ENCODE measurements around the gene PEX26.
"Not testable (repeated sequence)": the region's sequence is repeated elsewhere in the genome, so short reads cannot be mapped to it uniquely, and the experiment has no call there.

The PEX26 gene

DNA sequence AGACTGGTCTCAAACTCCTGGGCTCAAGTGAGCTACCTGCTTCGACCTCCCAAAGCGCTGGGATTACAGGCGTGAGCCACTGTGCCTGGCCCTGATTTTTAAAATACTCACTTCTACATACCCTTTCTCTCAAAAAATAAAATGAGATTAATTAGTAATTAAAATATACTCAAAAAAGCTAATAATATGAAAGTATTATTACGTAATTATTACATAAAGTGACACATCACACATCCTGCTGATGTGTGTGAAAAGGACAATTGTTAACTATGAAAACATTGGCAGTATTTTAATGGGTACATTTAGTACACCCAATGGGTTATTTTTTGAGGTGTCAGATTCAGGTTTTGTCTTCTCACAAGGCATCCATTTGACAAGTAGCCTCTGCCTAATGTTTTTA, 32.0 kb upstream of the PEX26 start:
- H3K4me1 Mint-ChIP-seq = no peaks in the 10 kb centered on the region
- no peak overlapping the region for H3K27ac Mint-ChIP-seq (ENCODE audit: low read depth)
- H3K4me3 Mint-ChIP-seq = no peak overlapping the region
- no peak for ATAC-seq (replicated peaks; ENCODE audit: extremely low read depth, poor library complexity, severe bottlenecking)
- no peak for DNase-seq (ENCODE audit: low spot score in 2 of 2)
- H3K9me3 Mint-ChIP-seq = no peaks in the 10 kb centered on the region
- H3K36me3 Mint-ChIP-seq (ENCODE audit: insufficient read depth) = no peaks in the 10 kb centered on the region
- peaks cover 14% of the 10 kb centered on the region for H3K27me3 Mint-ChIP-seq

- ATAC-seq (replicated peaks; ENCODE audit: extremely low read depth, poor library complexity, severe bottlenecking) = no peak
Observed at GRCh38 chr22:18048041-18048440, 29.7 kb upstream of the PEX26 start.

GRCh38 chr22:18048441-18048898, 29.3 kb upstream of the PEX26 start:
- ATAC-seq (replicated peaks; ENCODE audit: extremely low read depth, poor library complexity, severe bottlenecking) = no peak
- no peaks in the 10 kb centered on the region for H3K36me3 Mint-ChIP-seq (ENCODE audit: insufficient read depth)
- H3K27ac Mint-ChIP-seq (ENCODE audit: low read depth) = no peak overlapping the region
- no peaks in the 10 kb centered on the region for H3K4me1 Mint-ChIP-seq
- no peaks in the 10 kb centered on the region for H3K9me3 Mint-ChIP-seq
- peaks cover 14% of the 10 kb centered on the region for H3K27me3 Mint-ChIP-seq
- DNase-seq (ENCODE audit: low spot score in 2 of 2) = no peak
- no peak overlapping the region for H3K4me3 Mint-ChIP-seq

More at GRCh38 chr22:18048041-18048440, 29.7 kb upstream of the PEX26 start:
- DNase-seq (ENCODE audit: low spot score in 2 of 2) = no peak
- Mint-ChIP-seq H3K36me3 (ENCODE audit: insufficient read depth) (no peaks in the 10 kb centered on the region), H3K27ac (ENCODE audit: low read depth) (no peak overlapping the region), H3K9me3 (no peaks in the 10 kb centered on the region), H3K4me1 (no peaks in the 10 kb centered on the region), H3K4me3 (no peak overlapping the region), H3K27me3 (peaks cover 14% of the 10 kb centered on the region)

GRCh38 chr22:18050065-18050464, 27.7 kb upstream of the PEX26 start:
- Mint-ChIP-seq H3K27me3 (peaks cover 14% of the 10 kb centered on the region), H3K27ac (ENCODE audit: low read depth) (no peak overlapping the region), H3K36me3 (ENCODE audit: insufficient read depth) (no peaks in the 10 kb centered on the region), H3K9me3 (no peaks in the 10 kb centered on the region), H3K4me1 (no peaks in the 10 kb centered on the region), H3K4me3 (no peak overlapping the region)
- ATAC-seq (replicated peaks; ENCODE audit: extremely low read depth, poor library complexity, severe bottlenecking) (no peak), DNase-seq (ENCODE audit: low spot score in 2 of 2) (no peak)

DNA sequence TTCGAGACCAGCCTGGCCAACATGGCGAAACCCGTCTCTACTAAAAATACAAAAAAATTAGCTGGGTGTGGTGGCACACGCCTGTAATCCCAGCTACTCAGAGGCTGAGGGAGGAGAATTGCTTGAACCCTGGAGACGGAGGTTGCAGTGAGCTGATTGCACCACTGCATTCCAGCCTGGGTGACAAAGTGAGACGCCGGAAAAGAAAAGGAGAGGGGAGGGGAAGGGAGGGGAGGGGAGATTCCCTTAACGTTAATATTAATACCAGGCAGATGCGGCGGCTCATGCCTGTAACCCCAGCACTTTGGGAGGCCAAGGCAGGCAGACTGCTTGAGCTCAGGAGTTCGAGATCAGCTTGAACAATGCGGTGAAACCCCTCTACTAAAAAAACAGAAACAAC, 26.7 kb upstream of the PEX26 start:
- peaks cover 14% of the 10 kb centered on the region for H3K27me3 Mint-ChIP-seq
- not testable (repeated sequence) for H3K4me3 Mint-ChIP-seq; DNase-seq (ENCODE audit: low spot score in 2 of 2); H3K4me1 Mint-ChIP-seq; ATAC-seq (replicated peaks; ENCODE audit: extremely low read depth, poor library complexity, severe bottlenecking); H3K27ac Mint-ChIP-seq (ENCODE audit: low read depth); H3K36me3 Mint-ChIP-seq (ENCODE audit: insufficient read depth); H3K9me3 Mint-ChIP-seq

DNA sequence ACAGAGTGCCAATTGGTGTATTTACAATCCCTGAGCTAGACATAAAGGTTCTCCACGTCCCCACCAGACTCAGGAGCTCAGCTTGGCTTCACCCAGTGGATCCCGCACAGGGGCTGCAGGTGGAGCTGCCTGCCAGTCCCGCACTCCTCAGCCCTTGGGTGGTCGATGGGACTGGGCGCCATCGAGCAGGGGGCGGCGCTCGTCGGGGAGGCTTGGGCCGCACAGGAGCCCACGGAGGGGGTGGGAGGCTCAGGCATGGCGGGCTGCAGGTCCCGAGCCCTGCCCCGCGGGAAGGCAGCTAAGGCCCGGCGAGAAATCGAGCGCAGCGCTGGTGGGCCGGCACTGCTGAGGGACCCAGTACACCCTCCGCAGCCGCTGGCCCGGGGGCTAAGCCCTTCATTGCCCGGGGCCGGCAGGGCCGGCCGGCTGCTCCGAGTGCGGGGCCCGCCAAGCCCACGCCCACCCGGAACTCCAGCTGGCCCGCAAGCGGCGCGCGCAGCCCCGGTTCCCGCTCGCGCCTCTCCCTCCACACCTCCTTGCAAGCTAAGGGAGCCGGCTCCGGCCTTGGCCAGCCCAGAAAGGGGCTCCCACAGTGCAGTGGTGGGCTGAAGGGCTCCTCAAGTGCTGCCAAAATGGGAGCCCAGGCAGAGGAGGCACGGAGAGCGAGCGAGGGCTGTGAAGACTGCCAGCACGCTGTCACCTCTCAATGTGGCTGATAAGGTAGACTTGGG, 24.4 kb upstream of the PEX26 start:
- ATAC-seq (replicated peaks; ENCODE audit: extremely low read depth, poor library complexity, severe bottlenecking); DNase-seq (ENCODE audit: low spot score in 2 of 2); H3K4me1 Mint-ChIP-seq; H3K9me3 Mint-ChIP-seq; H3K36me3 Mint-ChIP-seq (ENCODE audit: insufficient read depth); H3K27ac Mint-ChIP-seq (ENCODE audit: low read depth); H3K4me3 Mint-ChIP-seq: not testable (repeated sequence)
- peaks cover 14% of the 10 kb centered on the region for H3K27me3 Mint-ChIP-seq

- H3K4me3 Mint-ChIP-seq = no peak overlapping the region
Observed at GRCh38 chr22:18055619-18056160, 22.1 kb upstream of the PEX26 start.

DNA sequence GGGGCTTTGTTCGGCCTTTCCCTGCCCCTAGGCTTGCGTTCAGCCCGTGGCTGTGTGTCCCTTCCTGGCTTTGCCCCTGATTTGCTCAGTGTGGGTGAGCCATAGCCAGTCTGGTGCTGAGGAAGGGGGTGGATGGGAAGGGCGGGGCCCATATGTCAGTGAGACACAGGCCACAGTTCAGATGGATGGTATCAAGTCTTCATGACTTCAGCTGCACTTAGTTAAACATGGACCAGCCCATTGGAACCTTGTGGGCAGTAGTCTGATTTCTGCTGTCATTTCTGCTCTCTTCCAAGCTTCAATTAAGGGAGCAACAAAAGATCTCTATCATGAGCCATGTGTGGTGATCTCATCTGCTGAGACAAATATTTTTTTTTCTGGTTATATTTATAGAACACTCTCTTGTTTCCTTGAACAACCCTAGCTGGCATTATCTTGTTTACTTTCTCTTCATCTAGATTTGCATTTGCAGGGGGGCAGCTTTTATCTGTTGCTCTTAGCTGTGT, 21.6 kb upstream of the PEX26 start:
- no peaks in the 10 kb centered on the region for H3K27me3 Mint-ChIP-seq
- no peak overlapping the region for H3K4me3 Mint-ChIP-seq
- ATAC-seq (replicated peaks; ENCODE audit: extremely low read depth, poor library complexity, severe bottlenecking) (no peak), DNase-seq (ENCODE audit: low spot score in 2 of 2) (no peak)
- H3K27ac Mint-ChIP-seq (ENCODE audit: low read depth) = no peak overlapping the region
- no peaks in the 10 kb centered on the region for H3K9me3 Mint-ChIP-seq
- H3K36me3 Mint-ChIP-seq (ENCODE audit: insufficient read depth) = no peaks in the 10 kb centered on the region
- no peaks in the 10 kb centered on the region for H3K4me1 Mint-ChIP-seq

More at GRCh38 chr22:18055619-18056160, 22.1 kb upstream of the PEX26 start:
- Mint-ChIP-seq H3K27me3 (peaks cover under 1% of the 10 kb centered on the region), H3K36me3 (ENCODE audit: insufficient read depth) (no peaks in the 10 kb centered on the region), H3K27ac (ENCODE audit: low read depth) (no peak overlapping the region), H3K4me1 (no peaks in the 10 kb centered on the region), H3K9me3 (no peaks in the 10 kb centered on the region)
- DNase-seq (ENCODE audit: low spot score in 2 of 2) (no peak), ATAC-seq (replicated peaks; ENCODE audit: extremely low read depth, poor library complexity, severe bottlenecking) (no peak)

- no peaks in the 10 kb centered on the region for H3K4me1 Mint-ChIP-seq
- no peaks in the 10 kb centered on the region for H3K9me3 Mint-ChIP-seq
- H3K4me3 Mint-ChIP-seq = no peak overlapping the region
- no peaks in the 10 kb centered on the region for H3K27me3 Mint-ChIP-seq
- H3K36me3 Mint-ChIP-seq (ENCODE audit: insufficient read depth) = no peaks in the 10 kb centered on the region
- ATAC-seq (replicated peaks; ENCODE audit: extremely low read depth, poor library complexity, severe bottlenecking) (peak; percentile 28), DNase-seq (ENCODE audit: low spot score in 2 of 2) (no peak)
- H3K27ac Mint-ChIP-seq (ENCODE audit: low read depth) = no peak overlapping the region
Observed at GRCh38 chr22:18056807-18057474, 20.8 kb upstream of the PEX26 start.

DNA sequence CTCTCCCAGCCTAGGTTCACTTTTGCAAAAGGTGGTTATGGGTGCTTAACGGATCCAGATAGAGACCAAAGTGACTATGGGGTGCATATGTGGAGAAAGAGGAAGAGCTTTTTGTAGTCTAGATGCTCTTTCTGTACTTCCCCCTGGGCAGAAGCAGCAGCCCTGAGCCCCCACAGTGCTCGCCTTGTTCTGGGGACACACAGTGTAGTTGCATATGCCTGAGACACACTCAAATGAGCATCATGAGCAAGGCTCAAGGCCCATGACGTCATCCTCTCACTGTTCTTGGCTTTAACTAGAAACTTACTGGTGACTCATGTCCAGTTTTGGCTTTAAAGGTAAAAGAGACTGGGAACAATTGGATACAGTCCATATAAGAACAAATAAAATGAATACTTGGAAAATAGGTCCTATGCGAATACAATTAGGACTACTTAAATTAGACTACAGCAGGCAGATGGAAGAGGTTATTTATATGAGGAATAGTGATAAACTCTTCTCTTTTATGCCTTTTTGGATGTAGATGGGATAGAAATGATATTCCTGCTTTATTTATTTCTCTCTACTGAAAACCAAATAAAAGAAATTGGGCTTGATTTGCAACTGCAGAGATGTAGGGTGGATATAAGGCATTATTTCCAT, 20.1 kb upstream of the PEX26 start:
- no peaks in the 10 kb centered on the region for H3K27me3 Mint-ChIP-seq
- H3K4me1 Mint-ChIP-seq = no peaks in the 10 kb centered on the region
- peak; percentile 52 for ATAC-seq (replicated peaks; ENCODE audit: extremely low read depth, poor library complexity, severe bottlenecking)
- no peaks in the 10 kb centered on the region for H3K36me3 Mint-ChIP-seq (ENCODE audit: insufficient read depth)
- no peak overlapping the region for H3K4me3 Mint-ChIP-seq
- no peak overlapping the region for H3K27ac Mint-ChIP-seq (ENCODE audit: low read depth)
- no peaks in the 10 kb centered on the region for H3K9me3 Mint-ChIP-seq
- DNase-seq (ENCODE audit: low spot score in 2 of 2) = no peak

GRCh38 chr22:18058371-18059093, 19.3 kb upstream of the PEX26 start:
- H3K27ac Mint-ChIP-seq (ENCODE audit: low read depth) = no peak overlapping the region
- H3K4me1 Mint-ChIP-seq = no peaks in the 10 kb centered on the region
- DNase-seq (ENCODE audit: low spot score in 2 of 2) (no peak), ATAC-seq (replicated peaks; ENCODE audit: extremely low read depth, poor library complexity, severe bottlenecking) (no peak)
- no peaks in the 10 kb centered on the region for H3K36me3 Mint-ChIP-seq (ENCODE audit: insufficient read depth)
- no peak overlapping the region for H3K4me3 Mint-ChIP-seq
- H3K27me3 Mint-ChIP-seq = peaks cover 3% of the 10 kb centered on the region
- no peaks in the 10 kb centered on the region for H3K9me3 Mint-ChIP-seq

GRCh38 chr22:18059094-18059417, 18.7 kb upstream of the PEX26 start:
- Mint-ChIP-seq H3K27ac (ENCODE audit: low read depth) (no peak overlapping the region), H3K27me3 (peaks cover 8% of the 10 kb centered on the region), H3K9me3 (no peaks in the 10 kb centered on the region), H3K4me1 (no peaks in the 10 kb centered on the region), H3K36me3 (ENCODE audit: insufficient read depth) (no peaks in the 10 kb centered on the region), H3K4me3 (no peak overlapping the region)
- no peak for DNase-seq (ENCODE audit: low spot score in 2 of 2)
- no peak for ATAC-seq (replicated peaks; ENCODE audit: extremely low read depth, poor library complexity, severe bottlenecking)
